Peyer's patch (tissue), 4 donors: ENCODE data around the gene TMC7. TPM values are rescaled to one million over a fixed set of nuclear protein-coding genes. Genes with fewer than 3 reads are reported as not detected.

ENCODE experiments used
- DNase-seq, 3 donors: peaks; one replicate each; pipeline ENCODE4 v3.0.0-alpha.2; 2017 to 2019
- H3K27ac ChIP-seq, 4 donors: fragments of 200-600 bp; sonication (generic); one replicate each; pipeline ENCODE4 v1.5.1; 2016 to 2019
- H3K27me3 ChIP-seq, 2 donors: fragments of 200-600 bp; sonication (generic); one replicate each; pipeline ENCODE4 v1.5.1; 2019
- H3K36me3 ChIP-seq, 3 donors: fragments of 200-600 bp; sonication (generic); one replicate each; pipeline ENCODE4 v1.5.1; 2016 to 2019
- H3K4me1 ChIP-seq, 4 donors: fragments of 200-600 bp; sonication (generic); one replicate each; pipeline ENCODE4 v1.5.1; 2016 to 2019
- H3K4me3 ChIP-seq, 4 donors: fragments of 200-600 bp; sonication (generic); 1 replicate in 3 of 4; 2 replicates in 1 of 4; pipeline ENCODE4 v1.5.1; 2016 to 2019; ENCODE audit warnings: mild to moderate bottlenecking in 1 of 4
- H3K9me3 ChIP-seq, 4 donors: fragments of 200-600 bp; sonication (generic); one replicate each; pipeline ENCODE4 v1.5.1; 2016 to 2019; ENCODE audit warnings: mild to moderate bottlenecking in 1 of 4
- CTCF ChIP-seq, 6 experiments: fragments of 450-650 bp in 4 of 6; fragments of 200-600 bp in 2 of 6; sonication (generic) in 1 of 6; IDR thresholded peaks; one replicate each; pipeline ENCODE4 v1.5.1; 2017 to 2019; ENCODE audit warnings: antibody characterized with exemption in 6 of 6, mild to moderate bottlenecking in 3 of 6, moderate library complexity in 1 of 6
- POLR2A ChIP-seq, 2 donors: fragments of 450-650 bp; IDR thresholded peaks; one replicate each; pipeline ENCODE4 v1.5.1; 2017; ENCODE audit warnings: antibody characterized with exemption in 2 of 2, mild to moderate bottlenecking in 2 of 2, moderate library complexity in 2 of 2
- total RNA-seq, 4 donors: library from RNA; depleted of rRNA; stranded (reverse); fragments of >200 nt; gene quantifications; one replicate each; pipeline ENCODE4 v1.1.0, GENCODE V29; 2016

TMC7 gene
- total RNA-seq, 4 donors from 2014 or later, result 2.5 to 7.0 (median 5.6) TPM

DNA sequence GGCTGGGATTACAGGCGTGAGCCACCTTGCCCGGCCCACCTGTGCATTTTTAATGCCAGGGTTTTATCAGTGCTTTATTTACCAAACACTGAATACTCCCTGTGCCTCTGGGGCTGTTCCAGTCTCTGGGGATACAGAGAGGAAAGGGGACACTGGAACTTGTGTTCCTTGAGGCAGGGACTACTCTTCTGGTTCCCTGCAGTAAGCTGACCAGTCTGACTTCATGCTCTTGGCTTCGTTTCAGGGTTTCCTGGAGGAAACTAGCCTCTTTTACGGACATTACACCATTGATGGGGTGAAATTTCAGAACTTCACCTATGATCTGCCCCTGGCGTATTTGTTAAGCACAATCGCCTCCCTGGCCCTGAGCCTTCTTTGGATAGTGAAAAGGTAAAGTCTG, 46.2 kb downstream of the TMC7 start:
- TF ChIP-seq POLR2A (IDR thresholded peaks at IDR 0.05) (no peak), CTCF (IDR thresholded peaks at IDR 0.05) (no peak)
- DNase-seq, result no peak
- H3K27me3 ChIP-seq, result no peaks in the 10 kb centered on the region
- no peaks in the 10 kb centered on the region for H3K9me3 ChIP-seq
- no peaks in the 10 kb centered on the region for H3K36me3 ChIP-seq
- H3K27ac ChIP-seq, result no peak overlapping the region
- H3K4me1 ChIP-seq, result no peaks in the 10 kb centered on the region
- H3K4me3 ChIP-seq, result no peak overlapping the region

GRCh38 chr16:19031738-19032137, 48.0 kb downstream of the TMC7 start:
- Histone ChIP-seq H3K27me3 (no peaks in the 10 kb centered on the region), H3K9me3 (no peaks in the 10 kb centered on the region), H3K27ac (no peak overlapping the region), H3K4me1 (no peaks in the 10 kb centered on the region), H3K36me3 (no peaks in the 10 kb centered on the region), H3K4me3 (no peak overlapping the region)
- DNase-seq, result no peak
- TF ChIP-seq POLR2A (IDR thresholded peaks at IDR 0.05) (no peak), CTCF (IDR thresholded peaks at IDR 0.05) (no peak)

GRCh38 chr16:19033761-19034160, 50.0 kb downstream of the TMC7 start:
- TF ChIP-seq CTCF (IDR thresholded peaks at IDR 0.05), result no peak
- no peak for TF ChIP-seq POLR2A (IDR thresholded peaks at IDR 0.05)
- no peak for DNase-seq
- Histone ChIP-seq H3K4me3 (no peak overlapping the region), H3K27ac (no peak overlapping the region), H3K9me3 (no peaks in the 10 kb centered on the region), H3K27me3 (no peaks in the 10 kb centered on the region), H3K36me3 (no peaks in the 10 kb centered on the region), H3K4me1 (no peaks in the 10 kb centered on the region)

DNA sequence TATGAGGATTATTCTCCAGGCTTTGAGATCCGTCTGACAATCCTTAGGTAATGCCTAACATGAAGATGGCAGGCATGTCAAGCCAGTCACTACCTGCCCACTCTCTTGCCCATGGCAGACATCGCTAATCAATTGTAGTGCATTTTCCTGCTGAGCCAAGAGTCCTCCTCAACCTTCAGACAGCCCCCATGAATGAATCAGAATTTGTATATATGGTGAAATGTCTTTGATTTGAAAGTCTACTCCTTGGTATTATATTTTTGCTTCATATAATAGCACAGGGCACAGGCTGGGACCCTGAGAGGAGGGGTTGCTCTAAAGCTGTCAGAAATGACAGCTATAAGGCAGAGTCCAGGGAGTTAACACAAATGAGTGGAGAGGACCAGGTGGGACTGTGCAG, 56.7 kb downstream of the TMC7 start:
- no peak for DNase-seq
- H3K4me1 ChIP-seq, result no peaks in the 10 kb centered on the region
- H3K9me3 ChIP-seq, result no peaks in the 10 kb centered on the region
- no peak overlapping the region for H3K4me3 ChIP-seq
- H3K36me3 ChIP-seq, result peaks cover 0 to 4% (median 0%) of the 10 kb centered on the region in 3 donors
- no peak for TF ChIP-seq POLR2A (IDR thresholded peaks at IDR 0.05)
- TF ChIP-seq CTCF (IDR thresholded peaks at IDR 0.05), result no peak
- no peak overlapping the region for H3K27ac ChIP-seq
- H3K27me3 ChIP-seq, result no peaks in the 10 kb centered on the region

- Histone ChIP-seq H3K4me1 (no peaks in the 10 kb centered on the region), H3K4me3 (no peak overlapping the region), H3K9me3 (no peaks in the 10 kb centered on the region), H3K27me3 (no peaks in the 10 kb centered on the region), H3K36me3 (peaks cover 0 to 9% (median 0%) of the 10 kb centered on the region in 3 donors), H3K27ac (no peak overlapping the region)
- no peak for DNase-seq
- TF ChIP-seq POLR2A (IDR thresholded peaks at IDR 0.05) (no peak), CTCF (IDR thresholded peaks at IDR 0.05) (no peak)
Measured at GRCh38 chr16:19044769-19045168, 61.0 kb downstream of the TMC7 start.

GRCh38 chr16:19046062-19046461, 62.3 kb downstream of the TMC7 start:
- H3K4me1 ChIP-seq, result no peaks in the 10 kb centered on the region
- no peak overlapping the region for H3K27ac ChIP-seq
- no peaks in the 10 kb centered on the region for H3K27me3 ChIP-seq
- no peaks in the 10 kb centered on the region for H3K9me3 ChIP-seq
- no peak overlapping the region for H3K4me3 ChIP-seq
- DNase-seq, result no peak
- peaks cover 0 to 9% (median 0%) of the 10 kb centered on the region in 3 donors for H3K36me3 ChIP-seq
- no peak for TF ChIP-seq CTCF (IDR thresholded peaks at IDR 0.05)
- no peak for TF ChIP-seq POLR2A (IDR thresholded peaks at IDR 0.05)
